A549 (cell line): ENCODE results near the gene LYZL6. TPM values are rescaled to one million over a fixed set of nuclear protein-coding genes. Genes with fewer than 3 reads are reported as not detected.
A peak's percentile ranks its signal among the peaks of the same experiment; 100 is the strongest.

Experiments used
- ATAC-seq, 2 experiments: fragments of 200-7000 bp in 1 of 2; fragments of >200 bp in 1 of 2; cut with Nextera tagmentation in 1 of 2; cut with Tn5 transposase in 1 of 2; 3 replicates each; pipeline versions ENCODE4 v1.8.0 to v1.9.1; 2018 to 2020; ENCODE audit warnings: mild to moderate bottlenecking in 1 of 2, moderate library complexity in 1 of 2
- CTCF ChIA-PET: fragments of 300-600 bp; sonication (Branson Sonifier 250); formaldehyde crosslinking; extraction: SDS; loops from one replicate; lab custom pipeline; 2021; ENCODE audit warnings: antibody characterized with exemption, inconsistent platforms; lab: Yijun Ruan, JAX
- POLR2A ChIA-PET: fragments of 350-600 bp; formaldehyde crosslinking; extraction: SDS; loops from one replicate; lab custom pipeline; 2021; ENCODE audit warnings: antibody characterized with exemption, inconsistent platforms; lab: Yijun Ruan, JAX
- DNase-seq, 2 experiments: peaks; one replicate each; pipeline versions ENCODE4 v3.0.0 to v3.0.0-alpha.2; 2011 to 2016; ENCODE audit warnings: low read depth in 1 of 2, low spot score in 1 of 2
- FAIRE-seq: peaks from 2 replicates; lab custom pipeline; 2011; peaks lifted over from hg19 to GRCh38; lab: Jason Lieb, UNC
- H3K27ac ChIP-seq, 2 experiments: fragments of >200 bp; sonication (Bioruptor Twin); formaldehyde crosslinking; 3 replicates each; pipeline ENCODE4 v1.5.1; 2016 to 2017
- H3K4me1 ChIP-seq: fragments of >200 bp; sonication (Bioruptor Twin); formaldehyde crosslinking; 3 replicates; pipeline ENCODE4 v1.6.1; 2016
- H3K4me2 ChIP-seq: fragments of >200 bp; sonication (Bioruptor Twin); formaldehyde crosslinking; 3 replicates; pipeline ENCODE4 v1.6.1; 2016
- H3K4me3 ChIP-seq: fragments of >200 bp; sonication (Bioruptor Twin); formaldehyde crosslinking; 3 replicates; pipeline ENCODE4 v1.5.1; 2016
- H3K9me3 ChIP-seq: fragments of >200 bp; sonication (Bioruptor Twin); formaldehyde crosslinking; 3 replicates; pipeline ENCODE4 v1.6.1; 2016
- CBX8 ChIP-seq: fragments of 200-600 bp; sonication (generic); IDR thresholded peaks from 2 replicates; pipeline ENCODE4 v1.6.1; 2016
- CEBPB ChIP-seq, 2 experiments: fragments of >200 bp in 1 of 2; sonication (Bioruptor Twin) in 1 of 2; formaldehyde crosslinking in 1 of 2; IDR thresholded peaks; 2 replicates each; pipeline ENCODE4 v1.6.1; 2012 to 2016
- CHD2 ChIP-seq: fragments of 150-350 bp; IDR thresholded peaks from 2 replicates; pipeline ENCODE4 v1.6.1; 2014; ENCODE audit warnings: low read length; ENCODE audit not compliant: partially characterized antibody
- CHD4 ChIP-seq: fragments of 200-600 bp; sonication (generic); IDR thresholded peaks from 2 replicates; pipeline ENCODE4 v1.6.1; 2016; ENCODE audit warnings: antibody characterized with exemption, mild to moderate bottlenecking, borderline replicate concordance
- FOSL2 ChIP-seq, 2 experiments: fragments of 450-650 bp in 1 of 2; fragments of >200 bp in 1 of 2; sonication (Bioruptor Twin) in 1 of 2; formaldehyde crosslinking; IDR thresholded peaks; 2 replicates each; pipeline versions ENCODE4 v1.5.0 to v1.6.1; 2016 to 2020; ENCODE audit warnings: mild to moderate bottlenecking in 1 of 2, moderate library complexity in 1 of 2
- HOXB13 ChIP-seq: fragments of 250-450 bp; sonication (Bioruptor Pico); IDR thresholded peaks from 2 replicates; pipeline ENCODE4 v1.5.0; 2020; ENCODE audit warnings: low read depth, mild to moderate bottlenecking, moderate library complexity
- JUN ChIP-seq, 2 experiments: fragments of >200 bp; sonication (Bioruptor Twin); formaldehyde crosslinking; IDR thresholded peaks; 2 replicates in 1 of 2; 3 replicates in 1 of 2; pipeline ENCODE4 v1.6.1; 2016 to 2017
- KDM5A ChIP-seq: fragments of 200-600 bp; sonication (generic); IDR thresholded peaks from 2 replicates; pipeline ENCODE4 v1.6.1; 2016; ENCODE audit warnings: antibody characterized with exemption, mild to moderate bottlenecking
- POLR2A ChIP-seq: IDR thresholded peaks from 2 replicates; pipeline ENCODE4 v1.6.1; 2012; ENCODE audit warnings: mild to moderate bottlenecking, low read length
- RAD21 ChIP-seq, 2 experiments: fragments of >200 bp in 1 of 2; sonication (Bioruptor Twin) in 1 of 2; formaldehyde crosslinking in 1 of 2; IDR thresholded peaks in 1 of 2; conservative IDR thresholded peaks in 1 of 2; 2 replicates in 1 of 2; 3 replicates in 1 of 2; pipeline ENCODE4 v1.6.1; 2012 to 2018; ENCODE audit warnings: inconsistent platforms in 1 of 2
- RFX5 ChIP-seq: fragments of 450-650 bp; IDR thresholded peaks from 2 replicates; pipeline ENCODE4 v1.7.1; 2014; ENCODE audit warnings: antibody characterized with exemption, mild to moderate bottlenecking, moderate library complexity
- SMC3 ChIP-seq: fragments of >200 bp; sonication (Bioruptor Twin); formaldehyde crosslinking; IDR thresholded peaks from 3 replicates; pipeline ENCODE4 v1.6.1; 2018; ENCODE audit warnings: inconsistent platforms
- TP53 ChIP-seq: fragments of 250-450 bp; sonication (Bioruptor Pico); IDR thresholded peaks from 2 replicates; pipeline ENCODE4 v1.5.0; 2021; ENCODE audit warnings: mild to moderate bottlenecking, moderate library complexity
- ZC3H11A ChIP-seq: fragments of 450-650 bp; IDR thresholded peaks from 2 replicates; pipeline ENCODE4 v1.6.1; 2014; ENCODE audit warnings: antibody characterized with exemption, mild to moderate bottlenecking
- WGBS: methylation state at CpG from one replicate; pipeline ENCODE4 v1.1.6; 2017; ENCODE audit errors: missing lambda C conversion rate; 5-methylcytosine and 5-hydroxymethylcytosine counted together
- polyA plus RNA-seq, 4 experiments: library from polyadenylated mRNA; depleted of rRNA in 3 of 4; stranded (reverse); fragments of >200 nt; fragmentation: RNase III in 1 of 4; extraction: RNeasy Plus Mini Kit Qiagen cat#74134 plus additional on column Dnase treatment in 1 of 4; gene quantifications; 2 replicates in 3 of 4; 3 replicates in 1 of 4; pipeline ENCODE4 v1.2.3, GENCODE V29; 2011 to 2017
- TF ChIP-seq, protein P1 (sequence below): fragments of >200 bp; sonication (Bioruptor Twin); formaldehyde crosslinking; IDR thresholded peaks from 3 replicates; pipeline ENCODE4 v1.6.1; 2016
- TF ChIP-seq, protein P2 (sequence below): fragments of 450-650 bp; IDR thresholded peaks from 2 replicates; pipeline ENCODE4 v1.6.1; 2014; ENCODE audit warnings: antibody characterized with exemption
- TF ChIP-seq, protein P3 (sequence below): fragments of 250-450 bp; sonication (Bioruptor Pico); IDR thresholded peaks from 2 replicates; pipeline ENCODE4 v1.5.0; 2021; ENCODE audit warnings: mild to moderate bottlenecking, moderate library complexity, borderline replicate concordance
- TF ChIP-seq, protein P4 (sequence below): fragments of 150-350 bp; IDR thresholded peaks from 2 replicates; pipeline ENCODE4 v1.6.1; 2014; ENCODE audit warnings: low read depth, mild to moderate bottlenecking, low read length

LYZL6 gene
- polyA plus RNA-seq, 2 of the 4 experiments (the other 2 are of a cell fraction) = not detected

DNA sequence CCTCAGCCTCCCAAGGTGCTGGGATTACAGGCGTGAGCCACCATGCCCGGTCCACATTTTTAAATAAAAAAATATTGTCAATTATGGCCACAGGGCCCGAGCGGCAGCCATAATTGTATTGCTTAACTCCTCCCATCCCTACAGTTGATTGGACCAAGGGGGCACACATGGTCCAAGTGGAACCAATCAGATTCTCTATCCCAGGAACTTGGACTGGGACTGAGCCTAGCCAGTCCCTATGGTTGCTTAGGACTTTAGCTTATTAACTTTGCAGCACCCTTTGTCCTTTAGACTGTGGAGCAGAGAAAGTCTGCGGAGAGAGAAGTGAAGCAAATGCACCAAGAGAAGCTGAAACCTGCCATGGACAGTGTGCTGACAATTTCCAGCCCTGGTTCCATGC lies 7.5 kb downstream of the LYZL6 start:
- Histone ChIP-seq H3K4me2 (no peak overlapping the region), H3K4me3 (no peak overlapping the region), H3K4me1 (no peaks in the 10 kb centered on the region), H3K9me3 (no peaks in the 10 kb centered on the region), H3K27ac (no peak overlapping the region)
- 81% methylated on average over 5 of the region's 5 CpGs for WGBS
- POLR2A ChIA-PET = no interaction called here
- peak in 1 of 2 experiments; percentile 76; a peak in 3 of 6 replicates for ATAC-seq
- DNase-seq = peak; percentile 31 to 44
- no peak for FAIRE-seq
- TF ChIP-seq ZC3H11A = no peak
- TF ChIP-seq TP53 (CRISPR knock-in tag) = no peak
- TF ChIP-seq CHD2 = no peak
- TF ChIP-seq, protein P1, sequence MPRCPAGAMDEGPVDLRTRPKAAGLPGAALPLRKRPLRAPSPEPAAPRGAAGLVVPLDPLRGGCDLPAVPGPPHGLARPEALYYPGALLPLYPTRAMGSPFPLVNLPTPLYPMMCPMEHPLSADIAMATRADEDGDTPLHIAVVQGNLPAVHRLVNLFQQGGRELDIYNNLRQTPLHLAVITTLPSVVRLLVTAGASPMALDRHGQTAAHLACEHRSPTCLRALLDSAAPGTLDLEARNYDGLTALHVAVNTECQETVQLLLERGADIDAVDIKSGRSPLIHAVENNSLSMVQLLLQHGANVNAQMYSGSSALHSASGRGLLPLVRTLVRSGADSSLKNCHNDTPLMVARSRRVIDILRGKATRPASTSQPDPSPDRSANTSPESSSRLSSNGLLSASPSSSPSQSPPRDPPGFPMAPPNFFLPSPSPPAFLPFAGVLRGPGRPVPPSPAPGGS = no peak
- TF ChIP-seq, protein P2, sequence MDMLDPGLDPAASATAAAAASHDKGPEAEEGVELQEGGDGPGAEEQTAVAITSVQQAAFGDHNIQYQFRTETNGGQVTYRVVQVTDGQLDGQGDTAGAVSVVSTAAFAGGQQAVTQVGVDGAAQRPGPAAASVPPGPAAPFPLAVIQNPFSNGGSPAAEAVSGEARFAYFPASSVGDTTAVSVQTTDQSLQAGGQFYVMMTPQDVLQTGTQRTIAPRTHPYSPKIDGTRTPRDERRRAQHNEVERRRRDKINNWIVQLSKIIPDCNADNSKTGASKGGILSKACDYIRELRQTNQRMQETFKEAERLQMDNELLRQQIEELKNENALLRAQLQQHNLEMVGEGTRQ = peak; percentile 58
- CTCF ChIA-PET = interaction anchor here (1.0 kb wide), 1 partner anchor 213 kb away, joined by 3 read pairs; no protein-coding TSS in a partner anchor

DNA sequence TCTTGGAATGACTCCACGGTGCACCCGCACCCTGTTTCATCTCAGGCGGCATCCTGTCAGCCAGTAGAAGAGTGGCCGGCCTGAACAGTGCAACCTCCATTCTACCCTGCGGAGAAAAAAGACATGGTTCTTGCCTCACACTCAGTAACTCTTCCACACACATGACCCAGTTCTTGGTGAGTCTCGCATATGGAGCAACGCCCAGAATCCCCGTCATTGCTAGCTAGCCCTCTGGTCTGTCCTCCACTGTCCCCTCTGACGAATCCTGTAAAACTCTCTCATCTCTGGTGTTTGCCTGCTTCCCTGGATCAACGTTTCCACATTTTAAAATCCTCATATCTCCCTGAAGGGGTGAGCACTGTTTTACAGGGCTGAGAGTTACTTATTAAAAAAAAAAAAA lies 8.8 kb downstream of the LYZL6 start:
- no peak for FAIRE-seq
- no peak for DNase-seq
- Histone ChIP-seq H3K4me2 (no peak overlapping the region), H3K9me3 (no peaks in the 10 kb centered on the region), H3K4me3 (no peak overlapping the region), H3K27ac (no peak overlapping the region), H3K4me1 (peaks cover 8% of the 10 kb centered on the region)
- ChIA-PET CTCF (interaction anchor here (0.6 to 1.3 kb wide), 4 partner anchors 13 to 549 kb away, joined by 3 to 5 read pairs (median 4); no protein-coding TSS in a partner anchor), POLR2A (no interaction called here)
- 74% methylated on average over 10 of the region's 10 CpGs for WGBS
- no peak for TF ChIP-seq CEBPB (IDR thresholded peaks at IDR 0.05)
- no peak for ATAC-seq

DNA sequence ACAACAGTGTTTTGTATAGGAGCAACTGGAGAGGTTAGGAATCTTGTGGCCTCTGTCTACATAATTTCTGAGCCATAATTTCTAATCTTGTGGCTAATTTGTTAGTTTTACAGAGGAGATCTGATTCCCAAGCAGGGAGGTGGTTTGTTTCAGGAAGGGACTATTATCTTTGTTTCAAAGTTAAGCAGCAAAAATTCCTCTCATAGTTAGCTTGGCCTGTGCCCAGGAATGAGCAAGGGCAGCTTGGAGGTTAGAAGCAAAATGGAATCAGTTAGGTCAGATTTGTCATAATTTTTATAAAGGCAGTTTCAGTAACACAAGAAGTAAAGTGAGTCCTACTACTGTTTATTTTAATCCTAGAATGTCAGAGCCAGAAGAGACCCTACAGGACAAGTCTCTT lies 10.9 kb downstream of the LYZL6 start:
- no peak for FAIRE-seq
- ATAC-seq = no peak
- DNase-seq = no peak
- H3K4me1 ChIP-seq = peaks cover 11% of the 10 kb centered on the region
- ChIA-PET POLR2A (no interaction called here), CTCF (interaction anchor here (1.0 to 1.3 kb wide), 2 partner anchors 16 to 219 kb away, joined by 3 read pairs; no protein-coding TSS in a partner anchor)
- TF ChIP-seq SMC3 = no peak
- H3K4me2 ChIP-seq = no peak overlapping the region
- H3K27ac ChIP-seq = no peak overlapping the region
- H3K9me3 ChIP-seq = no peaks in the 10 kb centered on the region
- H3K4me3 ChIP-seq = no peak overlapping the region

DNA sequence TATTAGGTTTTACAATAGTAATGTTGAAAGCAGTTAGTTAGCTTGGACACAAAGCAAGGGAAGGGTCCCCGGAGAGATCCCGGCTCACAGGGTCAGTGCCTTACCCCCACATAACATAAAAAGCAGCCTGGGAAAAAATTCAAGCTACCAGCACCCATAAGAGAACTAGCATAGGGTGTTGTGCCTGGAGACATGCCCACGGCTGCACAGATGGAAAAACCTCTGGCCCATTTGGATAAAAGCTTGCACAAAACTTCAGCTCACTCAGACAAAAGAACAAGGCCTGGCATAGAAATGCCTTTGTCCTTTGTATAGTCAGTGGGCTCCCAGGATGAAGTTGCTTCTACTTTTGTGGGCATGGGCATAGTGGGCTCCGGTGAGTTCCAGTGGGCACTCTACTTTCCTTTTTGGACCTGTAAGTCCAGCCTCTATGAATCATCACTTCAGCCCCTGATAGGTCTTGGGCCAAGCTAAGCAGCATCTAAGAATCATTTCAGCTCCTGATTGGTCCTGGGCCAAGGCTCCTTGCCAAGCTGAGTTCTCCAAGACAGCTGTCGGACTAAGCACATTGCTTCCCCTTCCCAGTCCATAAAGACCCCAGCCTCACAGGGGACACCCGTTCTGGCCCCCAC lies 11.6 kb downstream of the LYZL6 start:
- ATAC-seq = no peak
- Histone ChIP-seq H3K4me2 (no peak overlapping the region), H3K4me1 (peaks cover 11% of the 10 kb centered on the region), H3K9me3 (no peaks in the 10 kb centered on the region), H3K27ac (no peak overlapping the region), H3K4me3 (no peak overlapping the region)
- no peak for DNase-seq
- FAIRE-seq = no peak
- TF ChIP-seq CHD4 (no peak), CBX8 (no peak), FOSL2 (IDR thresholded peaks at IDR 0.05) (no peak), FOSL2 (CRISPR knock-in tag; IDR thresholded peaks at IDR 0.05) (no peak), RAD21 (conservative IDR thresholded peaks at IDR 0.05 in 1 of 2, IDR thresholded peaks at IDR 0.05 in 1 of 2) (no peak), HOXB13 (CRISPR knock-in tag) (no peak), POLR2A (no peak), JUN (IDR thresholded peaks at IDR 0.05) (no peak), CEBPB (IDR thresholded peaks at IDR 0.05) (no peak), RFX5 (no peak), KDM5A (no peak)
- TF ChIP-seq, protein P3, sequence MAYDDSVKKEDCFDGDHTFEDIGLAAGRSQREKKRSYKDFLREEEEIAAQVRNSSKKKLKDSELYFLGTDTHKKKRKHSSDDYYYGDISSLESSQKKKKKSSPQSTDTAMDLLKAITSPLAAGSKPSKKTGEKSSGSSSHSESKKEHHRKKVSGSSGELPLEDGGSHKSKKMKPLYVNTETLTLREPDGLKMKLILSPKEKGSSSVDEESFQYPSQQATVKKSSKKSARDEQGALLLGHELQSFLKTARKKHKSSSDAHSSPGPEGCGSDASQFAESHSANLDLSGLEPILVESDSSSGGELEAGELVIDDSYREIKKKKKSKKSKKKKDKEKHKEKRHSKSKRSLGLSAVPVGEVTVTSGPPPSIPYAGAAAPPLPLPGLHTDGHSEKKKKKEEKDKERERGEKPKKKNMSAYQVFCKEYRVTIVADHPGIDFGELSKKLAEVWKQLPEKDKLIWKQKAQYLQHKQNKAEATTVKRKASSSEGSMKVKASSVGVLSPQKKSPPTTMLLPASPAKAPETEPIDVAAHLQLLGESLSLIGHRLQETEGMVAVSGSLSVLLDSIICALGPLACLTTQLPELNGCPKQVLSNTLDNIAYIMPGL (CRISPR knock-in tag) = no peak
- TF ChIP-seq, protein P4, sequence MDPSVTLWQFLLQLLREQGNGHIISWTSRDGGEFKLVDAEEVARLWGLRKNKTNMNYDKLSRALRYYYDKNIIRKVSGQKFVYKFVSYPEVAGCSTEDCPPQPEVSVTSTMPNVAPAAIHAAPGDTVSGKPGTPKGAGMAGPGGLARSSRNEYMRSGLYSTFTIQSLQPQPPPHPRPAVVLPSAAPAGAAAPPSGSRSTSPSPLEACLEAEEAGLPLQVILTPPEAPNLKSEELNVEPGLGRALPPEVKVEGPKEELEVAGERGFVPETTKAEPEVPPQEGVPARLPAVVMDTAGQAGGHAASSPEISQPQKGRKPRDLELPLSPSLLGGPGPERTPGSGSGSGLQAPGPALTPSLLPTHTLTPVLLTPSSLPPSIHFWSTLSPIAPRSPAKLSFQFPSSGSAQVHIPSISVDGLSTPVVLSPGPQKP = no peak
- ChIA-PET CTCF (interaction anchor here (0.7 to 1.6 kb wide), 6 partner anchors 16 to 220 kb away, joined by 3 to 4 read pairs (median 3); no protein-coding TSS in a partner anchor), POLR2A (interaction anchor here (0.5 kb wide), 1 partner anchor 20 kb away, joined by 3 read pairs; no protein-coding TSS in a partner anchor)
- WGBS = 83% methylated on average over 6 of the region's 6 CpGs
